Measurements from ENCODE around the gene CFAP251. TPM values are rescaled to one million over a fixed set of nuclear protein-coding genes. Genes with fewer than 3 reads are reported as not detected.

The CFAP251 gene
- polyA plus RNA-seq, 3 donors: 0.08 to 0.17 TPM; not detected in 1

DNA sequence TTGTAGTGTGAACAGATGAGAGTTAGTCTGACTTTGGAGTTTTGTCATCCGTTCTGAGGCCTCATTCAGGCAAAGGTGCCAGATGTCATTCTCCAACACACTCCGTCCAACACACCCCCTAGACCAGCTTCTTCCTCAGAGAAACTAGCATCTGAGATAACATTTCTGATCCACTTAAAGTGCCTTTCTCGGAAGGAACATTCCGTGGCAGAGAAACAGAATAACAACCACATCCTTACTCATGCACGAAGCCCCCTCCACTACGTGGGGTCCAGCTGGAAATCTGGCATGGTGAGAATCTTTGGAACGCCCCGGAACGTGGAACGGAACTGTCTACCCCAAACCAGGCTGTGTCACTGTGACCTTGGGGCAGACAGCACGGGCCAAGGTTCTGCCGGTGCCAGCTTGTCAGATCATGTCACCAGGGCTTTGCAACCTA is 86.3 kb downstream of the CFAP251 start:
- Histone ChIP-seq H3K4me2 (replicated peaks; ENCODE audit: extremely low read depth, low read length, poor library complexity, severe bottlenecking) (no peak overlapping the region), H3K4me3 (replicated peaks in 1 of 3; ENCODE audit: low read depth in 2 of 3, low read length in 3 of 3) (no peak overlapping the region), H3K4me1 (ENCODE audit: control insufficient read depth in 1 of 2, insufficient read depth in 2 of 2, low read length in 2 of 2) (peaks cover 0 to 4% of the 10 kb centered on the region in 2 donors), H3K9ac (ENCODE audit: insufficient read depth, low read length, poor library complexity, severe bottlenecking) (no peak overlapping the region), H4K20me1 (ENCODE audit: insufficient read depth, low read length) (no peaks in the 10 kb centered on the region), H3K27me3 (ENCODE audit: control insufficient read depth in 2 of 2, insufficient read depth in 2 of 2, low read length in 2 of 2) (peaks cover 0 to 18% of the 10 kb centered on the region in 2 donors), H3K9me3 (replicated peaks in 1 of 2; ENCODE audit: control insufficient read depth in 1 of 2, insufficient read depth in 1 of 2, low read length in 2 of 2) (no peaks in the 10 kb centered on the region), H3K36me3 (replicated peaks in 1 of 2; ENCODE audit: control insufficient read depth in 1 of 2, insufficient read depth in 2 of 2, low read length in 2 of 2) (no peaks in the 10 kb centered on the region), H3K79me2 (ENCODE audit: insufficient read depth, low read length) (no peaks in the 10 kb centered on the region), H2AFZ (ENCODE audit: insufficient read depth, low read depth, low read length, poor library complexity, severe bottlenecking) (peak overlapping the region; percentile 59), H3K27ac (ENCODE audit: low read depth in 1 of 2, low read length in 2 of 2) (no peak overlapping the region)
- Mint-ChIP-seq H3K27me3 (ENCODE audit: low read depth in 3 of 3) (peaks cover 13 to 27% (median 21%) of the 10 kb centered on the region in 3 donors), H3K27ac (peak overlapping the region in 2 of 7 donors; percentile 40 to 57), H3K9me3 (peaks cover 0 to 7% (median 0%) of the 10 kb centered on the region in 7 donors), H3K36me3 (no peaks in the 10 kb centered on the region), H3K4me3 (no peak overlapping the region), H3K4me1 (peaks cover 14% of the 10 kb centered on the region)
- no peak for DNase-seq
- WGBS (ENCODE audit: insufficient coverage): 20% methylated on average over 8 of the region's 12 CpGs
- TF ChIP-seq, protein P1, sequence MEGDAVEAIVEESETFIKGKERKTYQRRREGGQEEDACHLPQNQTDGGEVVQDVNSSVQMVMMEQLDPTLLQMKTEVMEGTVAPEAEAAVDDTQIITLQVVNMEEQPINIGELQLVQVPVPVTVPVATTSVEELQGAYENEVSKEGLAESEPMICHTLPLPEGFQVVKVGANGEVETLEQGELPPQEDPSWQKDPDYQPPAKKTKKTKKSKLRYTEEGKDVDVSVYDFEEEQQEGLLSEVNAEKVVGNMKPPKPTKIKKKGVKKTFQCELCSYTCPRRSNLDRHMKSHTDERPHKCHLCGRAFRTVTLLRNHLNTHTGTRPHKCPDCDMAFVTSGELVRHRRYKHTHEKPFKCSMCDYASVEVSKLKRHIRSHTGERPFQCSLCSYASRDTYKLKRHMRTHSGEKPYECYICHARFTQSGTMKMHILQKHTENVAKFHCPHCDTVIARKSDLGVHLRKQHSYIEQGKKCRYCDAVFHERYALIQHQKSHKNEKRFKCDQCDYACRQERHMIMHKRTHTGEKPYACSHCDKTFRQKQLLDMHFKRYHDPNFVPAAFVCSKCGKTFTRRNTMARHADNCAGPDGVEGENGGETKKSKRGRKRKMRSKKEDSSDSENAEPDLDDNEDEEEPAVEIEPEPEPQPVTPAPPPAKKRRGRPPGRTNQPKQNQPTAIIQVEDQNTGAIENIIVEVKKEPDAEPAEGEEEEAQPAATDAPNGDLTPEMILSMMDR (IDR thresholded peaks at IDR 0.05): no peak
- intact Hi-C loops (cut with micrococcal nuclease): no loop called here

DNA sequence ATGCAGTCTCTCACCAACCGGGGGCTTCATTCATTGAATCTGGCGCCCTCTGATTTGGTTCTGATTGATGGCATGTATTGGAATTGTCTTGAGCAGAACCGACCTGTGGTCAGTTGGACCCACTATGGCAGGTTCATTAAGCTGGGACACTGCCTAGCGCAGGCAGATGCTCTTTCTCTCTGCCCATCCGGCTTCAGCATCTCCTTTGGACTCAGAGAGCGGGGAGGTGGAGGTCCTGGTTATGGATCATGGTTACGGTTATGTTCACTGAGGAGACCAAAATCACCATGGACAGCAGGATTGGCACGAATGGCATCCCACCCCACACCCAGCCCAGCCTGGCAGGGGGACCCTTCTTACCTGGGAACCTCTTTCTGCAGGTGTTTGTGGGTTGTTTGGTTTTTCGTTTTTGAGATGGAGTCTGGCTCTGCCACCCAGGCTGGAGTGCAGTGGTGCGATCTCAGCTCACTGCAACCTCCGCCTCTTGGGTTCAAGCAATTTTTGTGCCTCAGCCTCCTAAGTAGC is 86.9 kb downstream of the CFAP251 start:
- H3K27me3 Mint-ChIP-seq (ENCODE audit: low read depth in 3 of 3): peaks cover 13 to 27% (median 20%) of the 10 kb centered on the region in 3 donors
- intact Hi-C loops (cut with micrococcal nuclease): no loop called here
- TF ChIP-seq, protein P1 (IDR thresholded peaks at IDR 0.05): no peak
- no peaks in the 10 kb centered on the region for H3K36me3 Mint-ChIP-seq
- Histone ChIP-seq H3K27ac (ENCODE audit: low read depth in 1 of 2, low read length in 2 of 2) (no peak overlapping the region), H3K4me3 (replicated peaks in 1 of 3; ENCODE audit: low read depth in 2 of 3, low read length in 3 of 3) (no peak overlapping the region), H3K4me2 (replicated peaks; ENCODE audit: extremely low read depth, low read length, poor library complexity, severe bottlenecking) (no peak overlapping the region), H2AFZ (ENCODE audit: insufficient read depth, low read depth, low read length, poor library complexity, severe bottlenecking) (no peak overlapping the region), H3K9ac (ENCODE audit: insufficient read depth, low read length, poor library complexity, severe bottlenecking) (no peak overlapping the region), H3K79me2 (ENCODE audit: insufficient read depth, low read length) (no peaks in the 10 kb centered on the region), H3K4me1 (ENCODE audit: control insufficient read depth in 1 of 2, insufficient read depth in 2 of 2, low read length in 2 of 2) (peaks cover 0 to 4% of the 10 kb centered on the region in 2 donors), H3K36me3 (replicated peaks in 1 of 2; ENCODE audit: control insufficient read depth in 1 of 2, insufficient read depth in 2 of 2, low read length in 2 of 2) (no peaks in the 10 kb centered on the region), H4K20me1 (ENCODE audit: insufficient read depth, low read length) (no peaks in the 10 kb centered on the region), H3K27me3 (ENCODE audit: control insufficient read depth in 2 of 2, insufficient read depth in 2 of 2, low read length in 2 of 2) (peaks cover 0 to 18% of the 10 kb centered on the region in 2 donors), H3K9me3 (replicated peaks in 1 of 2; ENCODE audit: control insufficient read depth in 1 of 2, insufficient read depth in 1 of 2, low read length in 2 of 2) (no peaks in the 10 kb centered on the region)
- H3K9me3 Mint-ChIP-seq: peaks cover 0 to 5% (median 0%) of the 10 kb centered on the region in 7 donors
- 84% methylated on average over 4 of the region's 11 CpGs for WGBS (ENCODE audit: insufficient coverage)
- no peak overlapping the region for H3K27ac Mint-ChIP-seq
- H3K4me3 Mint-ChIP-seq: no peak overlapping the region
- peaks cover 14% of the 10 kb centered on the region for H3K4me1 Mint-ChIP-seq
- no peak for DNase-seq

Data from CD14-positive monocyte (primary cell).